GM13976 (cell line): ENCODE results near the gene RNF212.

ENCODE experiments used
- DNase-seq: peaks from one replicate; pipeline ENCODE4 v3.0.0; 2012; ENCODE audit warnings: low spot score
- in situ Hi-C: fragments of 300-500 bp; cut with MboI; formaldehyde crosslinking; loops from one replicate; pipeline ENCODE4 v1.12.0; 2022; ENCODE audit warnings: low sequenced_read_pairs, mixed read lengths, inconsistent platforms; ENCODE audit not compliant: unreplicated experiment
- TF ChIP-seq, protein P1 (sequence below): IDR thresholded peaks from 2 replicates; pipeline ENCODE4 v1.5.1; 2012; ENCODE audit warnings: borderline replicate concordance, mild to moderate bottlenecking; ENCODE audit not compliant: insufficient read depth; ENCODE audit errors: extremely low read depth, missing control alignments, control extremely low read depth

The RNF212 gene

DNA sequence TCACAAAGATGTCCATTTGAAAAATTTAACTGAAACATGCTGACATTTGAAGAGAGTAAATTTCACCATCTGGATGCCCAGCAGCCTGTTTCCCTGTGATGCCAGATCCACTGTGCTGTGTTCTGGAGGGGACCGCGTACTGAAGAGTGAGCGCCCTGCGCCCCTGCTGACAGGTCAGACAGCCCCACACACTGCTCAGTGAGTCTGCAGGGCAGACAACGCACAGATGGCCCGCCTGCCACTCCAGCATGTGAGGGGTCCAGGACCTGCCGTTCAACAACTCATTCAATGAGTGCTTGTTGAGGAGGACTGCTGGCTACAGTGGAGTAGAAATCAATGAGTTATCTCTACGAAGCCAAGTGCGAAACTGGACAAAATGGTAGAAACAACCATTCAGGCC lies 52.7 kb downstream of the RNF212 start:
- in situ Hi-C loops = no loop called here
- DNase-seq = no peak
- TF ChIP-seq, protein P1, sequence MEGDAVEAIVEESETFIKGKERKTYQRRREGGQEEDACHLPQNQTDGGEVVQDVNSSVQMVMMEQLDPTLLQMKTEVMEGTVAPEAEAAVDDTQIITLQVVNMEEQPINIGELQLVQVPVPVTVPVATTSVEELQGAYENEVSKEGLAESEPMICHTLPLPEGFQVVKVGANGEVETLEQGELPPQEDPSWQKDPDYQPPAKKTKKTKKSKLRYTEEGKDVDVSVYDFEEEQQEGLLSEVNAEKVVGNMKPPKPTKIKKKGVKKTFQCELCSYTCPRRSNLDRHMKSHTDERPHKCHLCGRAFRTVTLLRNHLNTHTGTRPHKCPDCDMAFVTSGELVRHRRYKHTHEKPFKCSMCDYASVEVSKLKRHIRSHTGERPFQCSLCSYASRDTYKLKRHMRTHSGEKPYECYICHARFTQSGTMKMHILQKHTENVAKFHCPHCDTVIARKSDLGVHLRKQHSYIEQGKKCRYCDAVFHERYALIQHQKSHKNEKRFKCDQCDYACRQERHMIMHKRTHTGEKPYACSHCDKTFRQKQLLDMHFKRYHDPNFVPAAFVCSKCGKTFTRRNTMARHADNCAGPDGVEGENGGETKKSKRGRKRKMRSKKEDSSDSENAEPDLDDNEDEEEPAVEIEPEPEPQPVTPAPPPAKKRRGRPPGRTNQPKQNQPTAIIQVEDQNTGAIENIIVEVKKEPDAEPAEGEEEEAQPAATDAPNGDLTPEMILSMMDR = no peak

DNA sequence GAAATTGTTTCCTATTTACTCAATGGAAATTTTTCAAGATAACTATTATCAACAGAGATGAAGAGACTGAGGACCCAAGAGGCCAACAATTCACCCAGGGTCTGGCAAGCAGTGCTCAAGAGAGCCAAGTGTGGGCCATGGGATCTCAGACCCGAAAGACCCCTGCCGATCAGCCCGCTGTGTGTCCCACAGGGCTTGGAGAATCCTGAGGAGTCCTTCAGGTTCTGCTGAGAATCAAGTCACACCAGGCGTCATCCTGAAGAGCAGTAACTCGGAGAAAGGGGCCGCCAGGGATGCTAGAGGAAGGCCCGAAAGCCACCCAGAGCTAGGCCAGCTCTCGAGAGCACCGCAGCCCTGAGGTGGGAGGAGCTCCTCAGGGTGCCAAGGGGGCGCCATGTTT lies 53.2 kb downstream of the RNF212 start:
- in situ Hi-C loops = no loop called here
- DNase-seq = no peak
- TF ChIP-seq, protein P1 = no peak

DNA sequence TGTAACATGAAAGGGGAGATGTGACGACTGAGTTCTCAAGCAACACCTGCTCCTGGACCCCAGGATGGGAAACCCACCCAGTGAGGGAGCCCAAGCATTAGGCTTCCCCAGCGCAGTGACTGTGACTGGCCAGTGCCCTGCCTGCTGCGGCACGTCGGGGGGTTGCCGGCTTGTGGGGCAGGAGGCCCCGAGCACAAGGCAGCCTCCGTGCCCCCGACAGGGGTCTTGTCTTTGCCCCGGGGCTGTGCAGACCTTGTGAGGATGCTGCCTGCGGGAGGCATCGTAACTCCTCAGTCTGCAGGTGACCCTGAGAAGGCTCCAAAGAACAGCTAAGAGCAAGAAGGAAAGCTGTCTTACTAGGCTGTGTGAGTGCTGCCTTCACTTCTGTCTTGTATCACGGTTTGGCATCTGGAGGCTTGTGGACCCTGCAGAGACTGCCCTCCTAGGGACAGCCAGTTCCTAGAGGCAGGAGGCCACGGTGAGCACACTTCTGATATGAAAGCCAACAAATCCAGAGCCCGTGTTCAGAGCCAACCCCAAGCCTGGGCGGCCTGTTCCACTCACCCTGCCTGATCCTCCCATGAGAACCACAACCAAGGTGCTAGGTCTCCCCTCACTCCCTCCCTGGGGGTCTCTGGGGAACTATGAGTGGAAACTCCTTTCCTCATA lies 54.2 kb downstream of the RNF212 start:
- no peak for DNase-seq
- in situ Hi-C loops = no loop called here
- TF ChIP-seq, protein P1 = no peak

DNA sequence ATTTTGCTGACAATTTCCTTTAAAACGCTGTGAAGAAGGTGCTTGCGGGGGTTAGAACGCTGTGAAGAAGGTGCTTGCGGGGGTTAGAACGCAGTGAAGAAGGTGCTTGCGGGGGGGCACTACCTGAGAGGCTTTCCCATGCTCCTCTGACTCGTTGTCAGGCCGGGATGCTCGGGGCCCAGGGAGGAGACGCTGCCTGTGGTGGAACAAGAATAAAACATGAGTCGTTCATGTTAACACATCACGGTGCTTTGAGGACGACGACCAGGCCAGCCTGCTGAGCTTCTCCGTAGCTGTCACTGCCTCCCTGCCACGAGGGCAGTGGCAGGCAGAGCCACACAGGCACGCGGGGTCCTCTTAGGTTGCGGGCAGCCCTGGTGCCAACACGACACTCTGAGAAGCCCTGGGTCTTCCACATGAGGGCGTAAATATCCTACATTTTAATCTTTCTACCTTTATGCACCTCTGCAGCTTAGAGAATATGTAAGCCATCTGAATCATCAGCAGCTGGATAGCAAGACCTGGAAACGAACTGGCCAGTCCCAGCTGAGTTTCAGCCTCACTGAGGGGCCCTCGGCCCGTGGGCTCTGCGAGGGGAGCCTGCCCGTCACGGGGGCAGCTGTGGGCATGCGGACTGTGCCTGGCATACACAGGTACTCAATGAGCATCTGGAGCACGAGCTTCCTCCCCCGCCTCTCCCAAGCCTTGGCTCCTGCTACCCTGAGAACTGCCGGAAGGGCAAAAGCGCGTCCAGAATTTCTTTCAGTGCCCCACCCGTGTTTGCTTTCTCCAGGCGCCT lies 55.0 kb downstream of the RNF212 start:
- in situ Hi-C loops = no loop called here
- no peak for DNase-seq
- TF ChIP-seq, protein P1 = no peak

DNA sequence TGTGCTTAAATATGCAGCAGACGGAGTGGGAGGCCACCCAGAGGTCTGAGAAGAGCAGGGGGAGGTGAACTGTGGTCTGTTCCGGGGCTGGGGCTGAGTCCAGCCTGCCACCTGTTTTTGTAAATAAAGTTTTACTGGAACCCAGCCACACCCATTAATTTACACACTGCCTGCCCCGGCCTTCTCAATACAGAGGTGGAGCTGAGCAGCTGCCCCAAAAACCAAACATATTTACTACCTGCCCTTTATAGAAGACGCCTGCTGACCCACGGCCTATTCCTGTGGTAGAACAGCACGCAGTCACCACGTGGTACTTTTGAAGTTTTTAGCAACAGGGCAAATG lies 56.0 kb downstream of the RNF212 start:
- DNase-seq = no peak
- TF ChIP-seq, protein P1 = no peak
- in situ Hi-C loops = no loop called here

DNA sequence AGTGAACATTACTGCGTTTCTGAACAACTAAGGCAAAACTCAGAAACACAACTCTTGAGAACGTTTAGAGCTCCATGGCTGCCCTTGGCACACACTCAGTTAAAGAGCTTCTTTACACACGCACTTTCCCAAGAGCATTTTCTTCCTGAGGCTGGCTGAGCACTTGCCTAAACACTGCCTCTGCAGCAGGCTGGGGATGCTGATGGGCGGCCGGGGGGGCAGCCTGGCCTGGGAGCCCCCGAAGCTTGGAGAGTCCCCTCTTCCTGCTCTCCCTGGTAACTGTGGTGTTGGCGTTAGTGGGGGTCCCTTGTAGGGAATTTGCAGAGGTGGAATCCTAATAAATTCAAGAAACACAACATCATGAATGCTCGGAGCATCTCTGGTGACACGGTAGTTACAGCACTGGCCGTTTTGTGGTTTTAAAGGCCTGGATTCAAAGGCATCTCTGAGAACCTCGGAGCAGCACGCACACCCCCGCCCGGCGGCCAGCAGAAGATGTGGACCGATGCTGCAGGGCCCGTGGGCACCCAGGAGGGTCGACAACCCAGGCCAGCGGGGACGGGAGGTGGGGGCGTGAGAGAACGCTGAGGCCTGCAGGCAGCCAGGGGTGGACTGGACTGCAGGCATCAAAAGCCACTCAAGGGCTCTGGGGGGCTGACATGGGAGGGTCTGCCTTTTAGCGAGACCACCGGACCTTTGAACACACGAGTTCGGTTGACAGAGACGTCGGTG lies 56.5 kb downstream of the RNF212 start:
- TF ChIP-seq, protein P1 = no peak
- in situ Hi-C loops = no loop called here
- no peak for DNase-seq
